Measurements from ENCODE around the gene REXO5. TPM values are rescaled to one million over a fixed set of nuclear protein-coding genes. Genes with fewer than 3 reads are reported as not detected.

REXO5 gene
- total and polyA plus RNA-seq, 2 experiments from 2014 or later: 10.2 to 22.5 TPM

DNA sequence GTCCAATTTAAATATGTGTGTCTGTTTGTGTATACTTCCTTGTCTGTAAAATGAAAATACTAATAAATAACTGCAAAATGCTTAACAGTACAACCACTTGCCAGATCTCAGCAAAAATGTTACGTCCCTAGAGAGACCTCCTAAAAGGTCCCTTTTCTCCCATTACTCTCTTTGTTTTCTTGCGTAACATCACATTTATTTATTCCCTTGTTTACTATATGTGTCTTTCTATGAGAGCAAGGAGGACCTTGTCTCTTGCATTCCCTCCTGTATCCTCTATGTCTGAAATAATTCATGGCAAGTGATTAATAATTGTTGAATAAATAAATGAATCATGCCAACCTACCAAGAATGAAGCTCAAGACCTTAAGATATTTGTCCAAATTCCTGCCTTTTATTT is 40.6 kb upstream of the REXO5 start:
- no peak overlapping the region for H3K4me3 ChIP-seq
- H3K9me3 ChIP-seq (ENCODE audit: low read depth): no peaks in the 10 kb centered on the region
- DNase-seq (ENCODE audit: low read depth in 1 of 2, low spot score in 1 of 2): no peak
- TF ChIP-seq, protein P1, sequence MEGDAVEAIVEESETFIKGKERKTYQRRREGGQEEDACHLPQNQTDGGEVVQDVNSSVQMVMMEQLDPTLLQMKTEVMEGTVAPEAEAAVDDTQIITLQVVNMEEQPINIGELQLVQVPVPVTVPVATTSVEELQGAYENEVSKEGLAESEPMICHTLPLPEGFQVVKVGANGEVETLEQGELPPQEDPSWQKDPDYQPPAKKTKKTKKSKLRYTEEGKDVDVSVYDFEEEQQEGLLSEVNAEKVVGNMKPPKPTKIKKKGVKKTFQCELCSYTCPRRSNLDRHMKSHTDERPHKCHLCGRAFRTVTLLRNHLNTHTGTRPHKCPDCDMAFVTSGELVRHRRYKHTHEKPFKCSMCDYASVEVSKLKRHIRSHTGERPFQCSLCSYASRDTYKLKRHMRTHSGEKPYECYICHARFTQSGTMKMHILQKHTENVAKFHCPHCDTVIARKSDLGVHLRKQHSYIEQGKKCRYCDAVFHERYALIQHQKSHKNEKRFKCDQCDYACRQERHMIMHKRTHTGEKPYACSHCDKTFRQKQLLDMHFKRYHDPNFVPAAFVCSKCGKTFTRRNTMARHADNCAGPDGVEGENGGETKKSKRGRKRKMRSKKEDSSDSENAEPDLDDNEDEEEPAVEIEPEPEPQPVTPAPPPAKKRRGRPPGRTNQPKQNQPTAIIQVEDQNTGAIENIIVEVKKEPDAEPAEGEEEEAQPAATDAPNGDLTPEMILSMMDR (IDR thresholded peaks at IDR 0.05; ENCODE audit: low read depth, low read length): no peak
- no peaks in the 10 kb centered on the region for H3K36me3 ChIP-seq
- H3K27me3 ChIP-seq: no peaks in the 10 kb centered on the region
- no peaks in the 10 kb centered on the region for H3K4me1 ChIP-seq (ENCODE audit: low read depth)
- H3K27ac ChIP-seq: no peak overlapping the region

DNA sequence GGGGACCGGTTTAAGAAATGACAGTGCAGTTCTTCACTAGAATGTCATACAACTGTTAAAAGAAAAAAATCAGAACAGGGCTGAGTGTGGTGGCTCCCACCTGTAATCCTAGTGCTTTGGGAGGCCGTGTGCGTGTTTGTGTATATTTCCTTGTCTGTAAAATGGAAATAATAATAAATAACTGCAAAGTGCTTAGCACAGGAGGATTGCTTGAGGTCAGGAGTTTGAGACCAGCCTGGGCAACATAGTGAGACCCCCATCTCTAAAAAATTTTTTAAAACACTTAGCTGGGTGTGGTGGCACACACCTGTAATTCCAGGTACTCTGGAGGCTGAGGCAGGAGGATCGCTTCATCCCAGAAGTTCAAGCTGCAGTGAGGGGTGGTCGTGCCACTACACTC is 40.0 kb upstream of the REXO5 start:
- Histone ChIP-seq H3K27ac (no peak overlapping the region), H3K4me3 (no peak overlapping the region), H3K4me1 (ENCODE audit: low read depth) (no peaks in the 10 kb centered on the region), H3K36me3 (no peaks in the 10 kb centered on the region), H3K27me3 (no peaks in the 10 kb centered on the region), H3K9me3 (ENCODE audit: low read depth) (no peaks in the 10 kb centered on the region)
- no peak for DNase-seq (ENCODE audit: low read depth in 1 of 2, low spot score in 1 of 2)
- TF ChIP-seq, protein P1 (IDR thresholded peaks at IDR 0.05; ENCODE audit: low read depth, low read length): no peak

DNA sequence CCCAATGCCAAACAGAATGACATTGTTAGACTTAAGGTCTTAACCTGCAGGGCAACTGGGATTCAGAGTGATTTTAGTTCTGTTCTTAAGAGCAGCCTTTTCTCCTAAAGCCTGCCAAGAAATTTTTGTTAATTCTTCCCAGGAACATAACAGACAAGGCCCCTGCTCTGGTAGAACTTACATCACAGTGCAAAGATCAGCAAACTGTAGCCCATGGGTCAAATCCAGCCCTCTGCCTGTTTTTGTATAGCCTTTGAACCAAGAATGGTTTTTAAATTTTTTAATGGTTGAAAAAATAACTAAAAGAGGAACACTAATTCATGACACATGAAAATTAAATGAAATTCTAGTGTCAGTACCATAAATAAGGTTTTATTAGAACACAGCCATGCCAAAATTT is 38.8 kb upstream of the REXO5 start:
- Histone ChIP-seq H3K36me3 (no peaks in the 10 kb centered on the region), H3K27ac (no peak overlapping the region), H3K27me3 (no peaks in the 10 kb centered on the region), H3K4me1 (ENCODE audit: low read depth) (no peaks in the 10 kb centered on the region), H3K4me3 (no peak overlapping the region), H3K9me3 (ENCODE audit: low read depth) (no peaks in the 10 kb centered on the region)
- no peak for DNase-seq (ENCODE audit: low read depth in 1 of 2, low spot score in 1 of 2)
- TF ChIP-seq, protein P1 (IDR thresholded peaks at IDR 0.05; ENCODE audit: low read depth, low read length): no peak

DNA sequence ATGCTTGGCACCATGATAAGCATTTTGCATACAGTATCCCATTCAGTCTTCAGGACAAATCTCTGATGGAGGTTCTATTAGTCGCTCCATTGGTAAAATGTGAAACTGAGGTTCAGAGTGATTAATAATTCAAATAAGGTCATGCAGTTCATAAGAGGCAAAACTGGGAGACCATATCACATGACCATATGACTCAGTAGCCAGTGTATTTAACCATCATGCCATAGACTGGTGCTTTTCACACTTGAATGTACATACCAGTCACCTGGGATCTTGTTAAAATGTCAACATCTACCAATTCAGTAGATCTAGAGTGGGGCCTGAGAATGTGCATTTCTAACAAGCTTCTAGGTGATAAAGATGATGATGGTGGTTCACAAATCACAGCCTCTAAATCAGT is 38.2 kb upstream of the REXO5 start:
- Histone ChIP-seq H3K36me3 (no peaks in the 10 kb centered on the region), H3K9me3 (ENCODE audit: low read depth) (no peaks in the 10 kb centered on the region), H3K27ac (no peak overlapping the region), H3K4me1 (ENCODE audit: low read depth) (no peaks in the 10 kb centered on the region), H3K4me3 (no peak overlapping the region), H3K27me3 (no peaks in the 10 kb centered on the region)
- TF ChIP-seq, protein P1 (IDR thresholded peaks at IDR 0.05; ENCODE audit: low read depth, low read length): no peak
- DNase-seq (ENCODE audit: low read depth in 1 of 2, low spot score in 1 of 2): no peak

DNA sequence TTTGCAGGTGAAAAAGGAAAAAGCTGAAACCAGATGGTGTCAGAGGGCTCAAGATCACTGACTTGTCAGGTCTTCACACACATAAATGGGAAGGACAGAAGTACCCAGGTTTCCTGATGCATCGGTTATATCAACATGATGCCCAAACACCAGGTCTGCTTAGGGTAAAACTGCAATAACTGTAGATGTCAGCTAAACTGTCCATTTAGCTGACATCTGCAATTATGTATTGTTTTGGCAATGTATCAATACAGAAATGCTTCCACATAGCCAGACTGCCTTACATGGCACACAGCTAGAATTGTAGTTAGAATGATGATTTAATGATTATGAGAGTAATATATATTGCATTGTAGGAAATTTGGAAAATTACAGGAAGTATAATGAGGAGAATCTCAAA is 37.5 kb upstream of the REXO5 start:
- TF ChIP-seq, protein P1 (IDR thresholded peaks at IDR 0.05; ENCODE audit: low read depth, low read length): no peak
- H3K4me1 ChIP-seq (ENCODE audit: low read depth): no peaks in the 10 kb centered on the region

DNA sequence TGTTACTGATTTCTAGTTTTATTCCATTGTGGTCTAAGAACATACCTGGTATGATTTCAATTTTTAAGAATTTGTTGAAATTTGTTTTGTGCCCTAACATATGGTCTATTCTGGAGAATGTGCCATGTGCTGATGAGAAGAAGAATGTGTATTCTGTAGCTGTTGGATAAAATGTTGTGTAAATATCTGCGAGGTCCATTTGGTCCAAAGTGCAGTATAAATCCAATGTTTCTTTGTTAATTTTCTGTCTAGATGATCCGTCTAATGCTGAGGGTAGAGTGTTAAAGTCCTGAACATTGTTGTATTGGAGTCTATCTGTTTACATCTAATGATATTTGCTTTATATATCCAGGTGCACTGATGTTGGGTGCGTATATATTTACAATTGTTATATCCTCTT is 32.6 kb upstream of the REXO5 start:
- TF ChIP-seq, protein P1 (IDR thresholded peaks at IDR 0.05; ENCODE audit: low read depth, low read length): no peak
- no peak for DNase-seq (ENCODE audit: low read depth in 1 of 2, low spot score in 1 of 2)
- Histone ChIP-seq H3K4me1 (ENCODE audit: low read depth) (no peaks in the 10 kb centered on the region), H3K4me3 (no peak overlapping the region), H3K27ac (no peak overlapping the region), H3K36me3 (no peaks in the 10 kb centered on the region), H3K9me3 (ENCODE audit: low read depth) (no peaks in the 10 kb centered on the region), H3K27me3 (no peaks in the 10 kb centered on the region)

More for the DNA sequence above, 37.5 kb upstream of the REXO5 start:
- no peak overlapping the region for H3K27ac ChIP-seq
- H3K9me3 ChIP-seq (ENCODE audit: low read depth): no peaks in the 10 kb centered on the region
- no peak overlapping the region for H3K4me3 ChIP-seq
- H3K36me3 ChIP-seq: no peaks in the 10 kb centered on the region
- no peak for DNase-seq (ENCODE audit: low read depth in 1 of 2, low spot score in 1 of 2)
- no peaks in the 10 kb centered on the region for H3K27me3 ChIP-seq
